M059J (cell line): Measurements from ENCODE around the gene PRKAB1. TPM values are rescaled to one million over a fixed set of nuclear protein-coding genes. Genes with fewer than 3 reads are reported as not detected.
"Not testable (repeated sequence)": the region's sequence is repeated elsewhere in the genome, so short reads cannot be mapped to it uniquely, and the experiment has no call there.

Experiments
- DNase-seq: peaks from one replicate; pipeline ENCODE4 v3.0.0-alpha.2; 2012; ENCODE audit warnings: low read depth
- total RNA-seq: library from RNA; depleted of rRNA; stranded (reverse); fragments of >200 nt; shearing (Covaris generic); gene quantifications from 2 replicates; pipeline ENCODE4 v1.2.3, GENCODE V29; 2014

PRKAB1 gene
- total RNA-seq, 1 experiment from 2014 or later = 20.1 TPM

- DNase-seq = no peak
Measured at GRCh38 chr12:119684711-119685369, 16.9 kb downstream of the PRKAB1 start.

- DNase-seq = no peak
Measured at GRCh38 chr12:119685375-119685774, 17.4 kb downstream of the PRKAB1 start.

- DNase-seq = no peak
Measured at GRCh38 chr12:119686355-119686754, 18.4 kb downstream of the PRKAB1 start.

GRCh38 chr12:119686776-119687175 lies 18.8 kb downstream of the PRKAB1 start:
- DNase-seq = no peak

- DNase-seq = no peak
Measured at GRCh38 chr12:119687406-119687805, 19.5 kb downstream of the PRKAB1 start.

GRCh38 chr12:119687879-119688278 lies 19.9 kb downstream of the PRKAB1 start:
- DNase-seq = no peak

- DNase-seq = no peak
Measured at GRCh38 chr12:119689935-119690500, 22.1 kb downstream of the PRKAB1 start.

- DNase-seq = no peak
Measured at GRCh38 chr12:119691202-119691810, 23.4 kb downstream of the PRKAB1 start.

- DNase-seq = no peak
Measured at GRCh38 chr12:119692410-119692809, 24.5 kb downstream of the PRKAB1 start.

- DNase-seq = peak; percentile 91
Measured at GRCh38 chr12:119692997-119693396, 25.1 kb downstream of the PRKAB1 start.

- DNase-seq = no peak
Measured at GRCh38 chr12:119693511-119693910, 25.6 kb downstream of the PRKAB1 start.

GRCh38 chr12:119694111-119694510 lies 26.2 kb downstream of the PRKAB1 start:
- no peak for DNase-seq

GRCh38 chr12:119695034-119695433 lies 27.1 kb downstream of the PRKAB1 start:
- no peak for DNase-seq

- no peak for DNase-seq
Measured at GRCh38 chr12:119696943-119697342, 29.0 kb downstream of the PRKAB1 start.

GRCh38 chr12:119699199-119699760 lies 31.3 kb downstream of the PRKAB1 start:
- DNase-seq = no peak

GRCh38 chr12:119700078-119700477 lies 32.1 kb downstream of the PRKAB1 start:
- DNase-seq = no peak

- DNase-seq = peak; percentile 53
Measured at GRCh38 chr12:119704065-119704747, 36.3 kb downstream of the PRKAB1 start.

GRCh38 chr12:119705182-119705581 lies 37.2 kb downstream of the PRKAB1 start:
- no peak for DNase-seq

- DNase-seq = not testable (repeated sequence)
Measured at GRCh38 chr12:119706427-119706826, 38.5 kb downstream of the PRKAB1 start.

GRCh38 chr12:119710374-119710964 lies 42.5 kb downstream of the PRKAB1 start:
- no peak for DNase-seq

GRCh38 chr12:119710965-119711551 lies 43.1 kb downstream of the PRKAB1 start:
- no peak for DNase-seq

GRCh38 chr12:119711693-119712092 lies 43.8 kb downstream of the PRKAB1 start:
- DNase-seq = no peak
